K562 (cell line): ENCODE data around the gene ZNF581. TPM values are rescaled to one million over a fixed set of nuclear protein-coding genes. Genes with fewer than 3 reads are reported as not detected.

Experiments used
- ATAC-seq: fragments of 200-7000 bp; cut with Tn5 transposase; 3 replicates; pipeline ENCODE4 v1.9.1; 2020; ENCODE audit warnings: moderate library complexity
- BruUV-seq: library from RNA; stranded (reverse); fragments of 400-500 nt; replicated peaks from 2 replicates; lab custom pipeline; 2021; lab: Mats Ljungman, UMichigan
- CTCF ChIA-PET: fragments of 300-600 bp; formaldehyde crosslinking; extraction: SDS; loops from one replicate; lab custom pipeline; 2021; ENCODE audit warnings: low intra/inter-chr PET ratio; lab: Yijun Ruan, JAX
- POLR2A ChIA-PET: fragments of 300-600, 350-650 bp; sonication (Branson Sonifier 250); formaldehyde crosslinking; extraction: SDS; loops from one replicate; lab custom pipeline; 2021; ENCODE audit warnings: antibody characterized with exemption, inconsistent platforms; lab: Yijun Ruan, JAX
- DNase-seq, 4 experiments: peaks; one replicate each; pipeline versions ENCODE4 v3.0.0 to v3.0.0-alpha.2; 2011 to 2018; ENCODE audit warnings: low spot score in 3 of 4, mixed read lengths in 3 of 4; ENCODE audit errors: extremely low read depth in 1 of 4
- FAIRE-seq: peaks from 2 replicates; lab custom pipeline; 2011; peaks lifted over from hg19 to GRCh38; lab: Jason Lieb, UNC
- H2AFZ ChIP-seq: 2 replicates; pipeline ENCODE4 v1.6.0; 2011; ENCODE audit warnings: low read depth, low read length, control low read depth, inconsistent platforms
- H3K27ac ChIP-seq: fragments of 200-600 bp; 3 replicates; pipeline ENCODE4 v1.8.0; 2011; ENCODE audit warnings: low read depth, mild to moderate bottlenecking, control low read depth, inconsistent platforms, low read length, moderate library complexity, mixed read lengths; ENCODE audit errors: extremely low read depth
- H3K27me3 ChIP-seq, 2 experiments: fragments of 300-600 bp in 1 of 2; 2 replicates in 1 of 2; 3 replicates in 1 of 2; pipeline versions ENCODE4 v1.6.0 to v1.8.0; 2011; ENCODE audit warnings: inconsistent platforms in 2 of 2, low read length in 2 of 2, mild to moderate bottlenecking in 1 of 2, mixed read lengths in 1 of 2, moderate library complexity in 1 of 2; ENCODE audit not compliant: control insufficient read depth in 2 of 2, insufficient read depth in 2 of 2
- H3K36me3 ChIP-seq: fragments of 300-600 bp; 3 replicates; pipeline ENCODE4 v1.8.0; 2011; ENCODE audit warnings: mild to moderate bottlenecking, low read length, inconsistent platforms; ENCODE audit not compliant: control insufficient read depth, insufficient read depth
- H3K4me1 ChIP-seq, 2 experiments: fragments of 200-600 bp in 1 of 2; replicated peaks in 1 of 2; 2 replicates in 1 of 2; 3 replicates in 1 of 2; pipeline versions ENCODE4 v1.5.1 to v1.8.0; 2011; ENCODE audit warnings: inconsistent platforms in 2 of 2, low read length in 2 of 2, mild to moderate bottlenecking in 1 of 2, mixed read lengths in 1 of 2, moderate library complexity in 1 of 2; ENCODE audit not compliant: control insufficient read depth in 2 of 2, insufficient read depth in 2 of 2
- H3K4me2 ChIP-seq: 2 replicates; pipeline ENCODE4 v1.6.1; 2011; ENCODE audit warnings: low read length, control low read depth, inconsistent platforms, mixed read lengths; ENCODE audit not compliant: insufficient read depth
- H3K4me3 ChIP-seq: fragments of 200-600 bp; sonication (generic), shearing (Covaris generic); 2 replicates; pipeline ENCODE4 v1.5.1; 2016; ENCODE audit warnings: control low read depth, inconsistent platforms
- H3K79me2 ChIP-seq: fragments of 200-600 bp; 3 replicates; pipeline ENCODE4 v1.8.0; 2011; ENCODE audit warnings: low read length, inconsistent platforms; ENCODE audit not compliant: control insufficient read depth, insufficient read depth
- H3K9ac ChIP-seq, 2 experiments: 2 replicates each; pipeline versions ENCODE4 v1.6.0 to v1.6.1; 2011; ENCODE audit warnings: low read depth in 2 of 2, low read length in 2 of 2, control low read depth in 1 of 2, inconsistent platforms in 1 of 2, mild to moderate bottlenecking in 1 of 2, mixed read lengths in 1 of 2; ENCODE audit not compliant: insufficient read depth in 1 of 2
- H3K9me1 ChIP-seq: one replicate; pipeline ENCODE4 v1.6.0; 2011; ENCODE audit warnings: inconsistent platforms, mild to moderate bottlenecking, low read length, moderate library complexity; ENCODE audit not compliant: control insufficient read depth, insufficient read depth
- H3K9me3 ChIP-seq: replicated peaks from 2 replicates; pipeline ENCODE4 v1.5.1; 2011; ENCODE audit warnings: low read depth, low read length, inconsistent platforms; ENCODE audit not compliant: control insufficient read depth, insufficient read depth
- H4K20me1 ChIP-seq: replicated peaks from 2 replicates; pipeline ENCODE4 v1.6.1; 2011; ENCODE audit warnings: low read length, inconsistent platforms, mixed read lengths; ENCODE audit not compliant: control insufficient read depth, insufficient read depth
- CREB1 ChIP-seq, 2 experiments: sonication (generic) in 1 of 2; formaldehyde crosslinking in 1 of 2; IDR thresholded peaks; 2 replicates each; pipeline versions ENCODE4 v1.6.1 to v1.8.0; 2012 to 2022; ENCODE audit warnings: inconsistent platforms in 1 of 2, mild to moderate bottlenecking in 1 of 2, missing genetic modification reagents in 1 of 2, moderate library complexity in 1 of 2
- E2F1 ChIP-seq: sonication (generic); formaldehyde crosslinking; IDR thresholded peaks from 2 replicates; pipeline ENCODE4 v1.8.1; 2023; ENCODE audit warnings: mild to moderate bottlenecking, missing genetic modification reagents, moderate library complexity
- FOXM1 ChIP-seq, 2 experiments: fragments of 450-650 bp in 1 of 2; sonication (generic) in 1 of 2; formaldehyde crosslinking in 1 of 2; IDR thresholded peaks; 2 replicates each; pipeline versions ENCODE4 v1.6.1 to v1.9.0; 2017 to 2022; ENCODE audit warnings: low read depth in 2 of 2, mild to moderate bottlenecking in 2 of 2, missing genetic modification reagents in 1 of 2, moderate library complexity in 1 of 2
- KLF10 ChIP-seq: fragments of 250-450 bp; sonication (Bioruptor Pico); IDR thresholded peaks from 2 replicates; pipeline ENCODE4 v1.6.1; 2021; ENCODE audit warnings: matching md5 sums
- NEUROD1 ChIP-seq: fragments of 150-350 bp; IDR thresholded peaks from 2 replicates; pipeline ENCODE4 v1.6.1; 2014; ENCODE audit warnings: borderline replicate concordance, low read length, low read depth; ENCODE audit not compliant: partially characterized antibody
- NFE2 ChIP-seq: IDR thresholded peaks from 2 replicates; pipeline ENCODE4 v1.6.1; 2014; ENCODE audit warnings: antibody characterized with exemption, low read depth
- NFE2L1 ChIP-seq: fragments of 450-650 bp; IDR thresholded peaks from 2 replicates; pipeline ENCODE4 v1.6.1; 2016; ENCODE audit warnings: missing genetic modification characterization, low read depth, mild to moderate bottlenecking, missing compliant biosample characterization, moderate library complexity, borderline replicate concordance
- NR4A1 ChIP-seq, 2 experiments: fragments of 250-450 bp in 1 of 2; fragments of 450-650 bp in 1 of 2; sonication (Bioruptor Pico) in 1 of 2; IDR thresholded peaks; 2 replicates each; pipeline versions ENCODE4 v1.4.0 to v1.6.1; 2016 to 2020; ENCODE audit warnings: mild to moderate bottlenecking in 2 of 2, missing compliant biosample characterization in 1 of 2, missing genetic modification characterization in 1 of 2, moderate library complexity in 1 of 2
- PPARD ChIP-seq: fragments of 250-450 bp; sonication (Bioruptor Pico); IDR thresholded peaks from 2 replicates; pipeline ENCODE4 v1.8.0; 2022; ENCODE audit warnings: inconsistent platforms, mild to moderate bottlenecking, moderate library complexity
- TAF15 ChIP-seq: fragments of 200-400 bp; formaldehyde crosslinking; IDR thresholded peaks from 2 replicates; pipeline ENCODE4 v1.6.1; 2017; ENCODE audit warnings: mild to moderate bottlenecking, low read depth, low read length, moderate library complexity
- TRIM24 ChIP-seq, 2 experiments: fragments of 450-650 bp; IDR thresholded peaks; 2 replicates each; pipeline ENCODE4 v1.6.1; 2016
- YY1 ChIP-seq, 3 experiments: IDR thresholded peaks; 2 replicates each; pipeline ENCODE4 v1.6.1; 2011; ENCODE audit warnings: low read length in 2 of 3, mild to moderate bottlenecking in 2 of 3, moderate library complexity in 2 of 3, borderline replicate concordance in 1 of 3, control low read depth in 1 of 3, low read depth in 1 of 3; ENCODE audit not compliant: insufficient read depth in 3 of 3, insufficient replicate concordance in 2 of 3, control insufficient read depth in 1 of 3, insufficient read length in 1 of 3; ENCODE audit errors: extremely low read depth in 1 of 3
- ZKSCAN1 ChIP-seq: fragments of 150-350 bp; IDR thresholded peaks from 2 replicates; pipeline ENCODE4 v1.6.1; 2016; ENCODE audit warnings: low read depth, low read length
- ZNF133 ChIP-seq: fragments of 250-450 bp; sonication (Bioruptor Pico); IDR thresholded peaks from 2 replicates; pipeline ENCODE4 v1.4.0; 2020; ENCODE audit warnings: mild to moderate bottlenecking
- ZNF197 ChIP-seq: fragments of 200-800 bp; sonication (Bioruptor generic); IDR thresholded peaks from 2 replicates; pipeline ENCODE4 v1.6.1; 2016; ENCODE audit warnings: low read depth, missing genetic modification characterization, missing compliant biosample characterization
- ZNF408 ChIP-seq: fragments of 250-450 bp; sonication (Bioruptor Pico); IDR thresholded peaks from 2 replicates; pipeline ENCODE4 v1.4.0; 2020; ENCODE audit warnings: low read depth, mild to moderate bottlenecking, moderate library complexity
- WGBS: fragments of 100-300 bp; shearing (Covaris generic); methylation state at CpG from one replicate; pipeline ENCODE4 v1.1.6; 2016; ENCODE audit warnings: low coverage, mixed read lengths; ENCODE audit not compliant: insufficient coverage; ENCODE audit errors: missing lambda C conversion rate; 5-methylcytosine and 5-hydroxymethylcytosine counted together
- in situ Hi-C: fragments of 300-500 bp; cut with MboI; formaldehyde crosslinking; loops from 4 replicates; pipeline ENCODE4 v1.15.0; 2018; ENCODE audit warnings: inconsistent platforms, mixed read lengths
- intact Hi-C: fragments of 100-400 bp; cut with micrococcal nuclease; formaldehyde crosslinking; loops from 2 replicates; pipeline ENCODE4 v1.14.2; 2022
- polyA plus RNA-seq, 8 experiments: library from polyadenylated mRNA; depleted of rRNA in 4 of 8; stranded (reverse) in 5 of 8; unstranded in 3 of 8; fragments of >200 nt; fragmentation: Nextera tagmentation in 2 of 8; fragmentation: Illumina TruSeq in 1 of 8; extraction: Ambion mirVana in 2 of 8; extraction: Trizol in 1 of 8; gene quantifications; 2 replicates each; pipeline versions ENCODE4 v1.2.1 to v1.2.3, GENCODE V29; 2011 to 2014; ENCODE audit warnings: inconsistent platforms in 1 of 8, missing spikeins in 1 of 8
- total RNA-seq, 7 experiments: library from RNA; depleted of rRNA in 6 of 7; stranded (reverse); fragments of >200 nt in 6 of 7; fragmentation: Illumina TruSeq in 2 of 7; extraction: Trizol in 2 of 7; gene quantifications; 2 replicates each; pipeline versions ENCODE4 v1.2.1 to v1.2.3, GENCODE V29; 2011 to 2021; ENCODE audit warnings: low replicate concordance in 1 of 7
- TF ChIP-seq, protein P1 (sequence below): fragments of 450-650 bp; formaldehyde crosslinking; IDR thresholded peaks from 2 replicates; pipeline ENCODE4 v1.4.0; 2022; ENCODE audit warnings: missing genetic modification characterization

ZNF581 gene
- total and polyA plus RNA-seq, 9 of the 15 experiments (the other 6 are each of a cell fraction or from before 2014, with no cell fraction given) = 2.4 to 39.4 (median 15.4) TPM

GRCh38 chr19:55599842-55600661 is 43.4 kb upstream of the ZNF581 start, which contains the start of gene ZNF524:
ZNF524 (plus strand) TSS chr19:55600288; CDS start chr19:55602113, 1,825 bp downstream.
- BruUV-seq = no TSS peak
- intact Hi-C loops (no loop called here), in situ Hi-C loops (no loop called here)
- POLR2A ChIA-PET = interaction anchor here (0.6 to 3.4 kb wide), 11 partner anchors 11 to 515 kb away, joined by 3 to 22 read pairs (median 4); partner anchors contain the start of gene U2AF2
- Histone ChIP-seq H3K79me2 (peaks cover 18% of the 10 kb centered on the region), H3K27ac (peak within 1 kb of the TSS; percentile 100), H3K9ac (peak within 1 kb of the TSS; percentile 96 to 99), H3K36me3 (peaks cover 19% of the 10 kb centered on the region; the same call in 2 of the 3 replicates), H2AFZ (peak within 1 kb of the TSS; percentile 100), H3K27me3 (no peaks in the 10 kb centered on the region), H4K20me1 (no peaks in the 10 kb centered on the region), H3K9me1 (no peaks in the 10 kb centered on the region), H3K4me1 (peaks cover 24 to 38% of the 10 kb centered on the region in 2 experiments; a peak in 4 of 5 replicates), H3K4me3 (peak within 1 kb of the TSS; percentile 60), H3K4me2 (peak within 1 kb of the TSS; percentile 99), H3K9me3 (peaks cover 2% of the 10 kb centered on the region; the same call in 1 of the 2 replicates)
- DNase-seq = peak; percentile 82 to 90 (median 88)
- CTCF ChIA-PET = no interaction called here
- ATAC-seq = peak; percentile 71
- no peak for FAIRE-seq
- WGBS = 1% methylated on average over 21 of the region's 97 CpGs
- no peak for TF ChIP-seq NFE2
- TF ChIP-seq ZNF197 (CRISPR knock-in tag) = peak; percentile 97
- TF ChIP-seq ZKSCAN1 = no peak
- peak; percentile 93 for TF ChIP-seq FOXM1 (IDR thresholded peaks at IDR 0.05; ENCODE audit: low read depth)
- TF ChIP-seq FOXM1 (CRISPR knock-in tag; IDR thresholded peaks at IDR 0.05; ENCODE audit: low read depth) = no peak
- no peak for TF ChIP-seq PPARD
- TF ChIP-seq E2F1 (CRISPR knock-in tag) = peak; percentile 93
- no peak for TF ChIP-seq CREB1 (IDR thresholded peaks at IDR 0.05)
- no peak for TF ChIP-seq CREB1 (CRISPR knock-in tag; IDR thresholded peaks at IDR 0.05)
- TF ChIP-seq, protein P1, sequence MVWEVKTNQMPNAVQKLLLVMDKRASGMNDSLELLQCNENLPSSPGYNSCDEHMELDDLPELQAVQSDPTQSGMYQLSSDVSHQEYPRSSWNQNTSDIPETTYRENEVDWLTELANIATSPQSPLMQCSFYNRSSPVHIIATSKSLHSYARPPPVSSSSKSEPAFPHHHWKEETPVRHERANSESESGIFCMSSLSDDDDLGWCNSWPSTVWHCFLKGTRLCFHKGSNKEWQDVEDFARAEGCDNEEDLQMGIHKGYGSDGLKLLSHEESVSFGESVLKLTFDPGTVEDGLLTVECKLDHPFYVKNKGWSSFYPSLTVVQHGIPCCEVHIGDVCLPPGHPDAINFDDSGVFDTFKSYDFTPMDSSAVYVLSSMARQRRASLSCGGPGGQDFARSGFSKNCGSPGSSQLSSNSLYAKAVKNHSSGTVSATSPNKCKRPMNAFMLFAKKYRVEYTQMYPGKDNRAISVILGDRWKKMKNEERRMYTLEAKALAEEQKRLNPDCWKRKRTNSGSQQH (CRISPR knock-in tag) = 0 out of 2 replicates have a peak, but pooled peaks have one; percentile 64
- no peak for TF ChIP-seq ZNF408 (CRISPR knock-in tag)
- TF ChIP-seq ZNF133 (CRISPR knock-in tag) = no peak
- 0 out of 4 replicates have a peak, but pooled peaks of 1 of the 2 experiments have one; percentile 32 for TF ChIP-seq TRIM24 (IDR thresholded peaks at IDR 0.05)
- TF ChIP-seq KLF10 = no peak
- no peak for TF ChIP-seq NFE2L1 (tag)
- TF ChIP-seq NEUROD1 = peak; percentile 87
- TF ChIP-seq TAF15 = no peak
- TF ChIP-seq NR4A1 (CRISPR knock-in tag; IDR thresholded peaks at IDR 0.05) = no peak
- TF ChIP-seq NR4A1 (tag; IDR thresholded peaks at IDR 0.05) = peak; percentile 85
- TF ChIP-seq YY1 (IDR thresholded peaks at IDR 0.05; ENCODE audit: borderline replicate concordance in 1 of 3, control insufficient read depth in 1 of 3, extremely low read depth in 1 of 3, insufficient read depth in 3 of 3, insufficient read length in 1 of 3, insufficient replicate concordance in 2 of 3, low read depth in 1 of 3, low read length in 2 of 3) = peak; percentile 88 to 93 (median 91)
